Activated CD8-positive, alpha-beta T cell treated with anti-CD3 and anti-CD28 coated beads for 36 hours (primary cell): ENCODE data around the gene CIZ1. TPM values are rescaled to one million over a fixed set of nuclear protein-coding genes. Genes with fewer than 3 reads are reported as not detected.

Source experiments
- ATAC-seq: fragments of 200-7000 bp; cut with Tn5 transposase; one replicate; pipeline ENCODE4 v1.10.0; 2021; ENCODE audit warnings: mild to moderate bottlenecking, moderate library complexity
- CTCF ChIA-PET: fragments of 350-600 bp; sonication (Branson Sonifier 250); formaldehyde crosslinking; loops from one replicate; lab custom pipeline; 2021; ENCODE audit warnings: antibody characterized with exemption; lab: Charles Lee
- POLR2A ChIA-PET: fragments of 350-600 bp; sonication (Branson Sonifier 250); formaldehyde crosslinking; loops from one replicate; lab custom pipeline; 2021; ENCODE audit warnings: antibody characterized with exemption; lab: Charles Lee
- DNase-seq: peaks from one replicate; pipeline ENCODE4 v3.0.0-alpha.2; 2020
- H3K27ac Mint-ChIP-seq: one replicate; pipeline ENCODE4 v1.8.0; 2021; ENCODE audit warnings: mild to moderate bottlenecking, mixed read lengths
- H3K27me3 Mint-ChIP-seq: one replicate; pipeline ENCODE4 v1.8.0; 2021; ENCODE audit warnings: mixed read lengths
- H3K36me3 Mint-ChIP-seq: one replicate; pipeline ENCODE4 v1.8.0; 2021; ENCODE audit warnings: low read depth, mixed read lengths
- H3K4me1 Mint-ChIP-seq: one replicate; pipeline ENCODE4 v1.8.0; 2021; ENCODE audit warnings: low read depth, mixed read lengths
- H3K4me3 Mint-ChIP-seq: one replicate; pipeline ENCODE4 v1.8.0; 2021; ENCODE audit warnings: mild to moderate bottlenecking, moderate library complexity, mixed read lengths
- H3K9me3 Mint-ChIP-seq: one replicate; pipeline ENCODE4 v1.8.0; 2021; ENCODE audit warnings: mixed read lengths
- intact Hi-C: fragments of 100-400 bp; cut with micrococcal nuclease; formaldehyde crosslinking; loops from one replicate; pipeline ENCODE4 v1.10.0; 2022
- total RNA-seq, 2 experiments: library from RNA; stranded (reverse); gene quantifications; one replicate each; pipeline ENCODE4 v1.2.3, GENCODE V29; 2021
- TF ChIP-seq, protein P1 (sequence below): fragments of 200-600 bp; IDR thresholded peaks from one replicate; pipeline ENCODE4 v1.8.0; 2022; ENCODE audit warnings: antibody characterized with exemption, mild to moderate bottlenecking

CIZ1 gene
- total RNA-seq, 2 experiments from 2014 or later, result 75.7 to 77.1 TPM

DNA sequence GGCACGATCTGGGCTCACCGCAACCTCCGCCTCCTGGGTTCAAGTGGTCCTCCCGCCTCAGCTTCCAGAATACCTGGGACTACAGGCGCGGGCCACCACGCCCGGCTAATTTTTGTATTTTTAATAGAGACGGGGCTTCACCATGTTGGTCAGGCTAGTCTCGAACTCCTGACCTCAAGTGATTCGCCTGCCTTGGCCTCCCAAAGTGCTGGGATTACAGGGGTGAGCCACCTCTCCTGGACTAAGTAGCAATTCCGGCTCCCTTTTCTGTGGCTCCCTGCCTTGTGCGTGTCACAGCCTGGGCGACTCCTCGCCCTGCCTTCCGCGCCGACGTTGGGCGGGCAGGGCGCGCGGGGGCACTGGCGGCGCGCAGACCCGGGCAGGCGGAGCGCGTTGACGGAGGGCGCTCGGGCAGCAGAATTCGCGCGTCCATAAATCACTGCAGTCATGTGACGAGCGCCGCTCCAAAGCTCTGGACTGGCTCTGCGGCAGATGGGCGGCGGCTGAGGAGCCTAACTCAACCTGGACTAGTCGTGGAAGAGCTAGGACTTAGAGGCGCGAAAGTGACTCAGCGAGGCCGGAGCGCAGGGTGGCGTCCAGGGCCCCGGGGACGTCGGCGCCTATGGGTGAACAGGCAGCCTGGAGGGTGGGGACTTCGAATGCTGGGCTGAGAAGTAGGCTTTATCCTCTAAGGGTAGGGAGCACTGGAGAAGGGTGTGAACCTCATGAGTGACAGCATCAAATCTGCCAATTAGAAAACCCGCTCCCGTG lies 1.4 kb upstream of the CIZ1 start:
- POLR2A ChIA-PET, result interaction anchor here (0.9 kb wide), 1 partner anchor 32 kb away, joined by 3 read pairs; the partner anchor contains the start of gene BBLN
- intact Hi-C loops, result no loop called here
- ATAC-seq (peak; percentile 77), DNase-seq (peak; percentile 75)
- Mint-ChIP-seq H3K27me3 (no peaks in the 10 kb centered on the region), H3K9me3 (no peaks in the 10 kb centered on the region), H3K36me3 (peaks cover 17% of the 10 kb centered on the region), H3K4me1 (peaks cover 35% of the 10 kb centered on the region), H3K27ac (no peak overlapping the region), H3K4me3 (peak overlapping the region; percentile 52)
- TF ChIP-seq, protein P1, sequence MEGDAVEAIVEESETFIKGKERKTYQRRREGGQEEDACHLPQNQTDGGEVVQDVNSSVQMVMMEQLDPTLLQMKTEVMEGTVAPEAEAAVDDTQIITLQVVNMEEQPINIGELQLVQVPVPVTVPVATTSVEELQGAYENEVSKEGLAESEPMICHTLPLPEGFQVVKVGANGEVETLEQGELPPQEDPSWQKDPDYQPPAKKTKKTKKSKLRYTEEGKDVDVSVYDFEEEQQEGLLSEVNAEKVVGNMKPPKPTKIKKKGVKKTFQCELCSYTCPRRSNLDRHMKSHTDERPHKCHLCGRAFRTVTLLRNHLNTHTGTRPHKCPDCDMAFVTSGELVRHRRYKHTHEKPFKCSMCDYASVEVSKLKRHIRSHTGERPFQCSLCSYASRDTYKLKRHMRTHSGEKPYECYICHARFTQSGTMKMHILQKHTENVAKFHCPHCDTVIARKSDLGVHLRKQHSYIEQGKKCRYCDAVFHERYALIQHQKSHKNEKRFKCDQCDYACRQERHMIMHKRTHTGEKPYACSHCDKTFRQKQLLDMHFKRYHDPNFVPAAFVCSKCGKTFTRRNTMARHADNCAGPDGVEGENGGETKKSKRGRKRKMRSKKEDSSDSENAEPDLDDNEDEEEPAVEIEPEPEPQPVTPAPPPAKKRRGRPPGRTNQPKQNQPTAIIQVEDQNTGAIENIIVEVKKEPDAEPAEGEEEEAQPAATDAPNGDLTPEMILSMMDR, result peak; percentile 61
- CTCF ChIA-PET, result interaction anchor here (0.6 to 1.4 kb wide), 7 partner anchors 12 to 103 kb away, joined by 3 to 4 read pairs (median 3); partner anchors contain the start of genes GOLGA2 and SWI5

- Mint-ChIP-seq H3K4me1 (peaks cover 38% of the 10 kb centered on the region), H3K27me3 (no peaks in the 10 kb centered on the region), H3K4me3 (peak overlapping the region; percentile 97), H3K9me3 (no peaks in the 10 kb centered on the region), H3K27ac (peak overlapping the region; percentile 93), H3K36me3 (peaks cover 24% of the 10 kb centered on the region)
- ChIA-PET POLR2A (interaction anchor here (0.7 to 2.6 kb wide), 11 partner anchors 10 to 151 kb away, joined by 3 to 13 read pairs (median 4); partner anchors contain the start of genes GOLGA2 and SWI5), CTCF (interaction anchor here (0.6 to 1.8 kb wide), 18 partner anchors 8 to 511 kb away, joined by 3 to 9 read pairs (median 4); partner anchors contain the start of genes BBLN, CERCAM, DNM1 and PKN3)
- ATAC-seq, result peak; percentile 34
- TF ChIP-seq, protein P1, result no peak
- DNase-seq, result peak; percentile 60
- intact Hi-C loops, result no loop called here
These were observed 611 bp downstream of the CIZ1 start for GRCh38 chr9:128190516-128191405.

- peaks cover 24% of the 10 kb centered on the region for H3K36me3 Mint-ChIP-seq
- ChIA-PET POLR2A (interaction anchor here (0.7 to 2.6 kb wide), 9 partner anchors 11 to 152 kb away, joined by 3 to 13 read pairs (median 4); partner anchors contain the start of genes GOLGA2 and SWI5), CTCF (interaction anchor here (0.6 to 1.8 kb wide), 16 partner anchors 9 to 512 kb away, joined by 3 to 9 read pairs (median 4); partner anchors contain the start of genes BBLN, CERCAM, DNM1 and PKN3)
- H3K27me3 Mint-ChIP-seq, result no peaks in the 10 kb centered on the region
- peak overlapping the region; percentile 97 for H3K4me3 Mint-ChIP-seq
- intact Hi-C loops, result no loop called here
- TF ChIP-seq, protein P1, result no peak
- peaks cover 38% of the 10 kb centered on the region for H3K4me1 Mint-ChIP-seq
- H3K27ac Mint-ChIP-seq, result peak overlapping the region; percentile 64
- DNase-seq, result peak; percentile 15
- no peaks in the 10 kb centered on the region for H3K9me3 Mint-ChIP-seq
- ATAC-seq, result no peak
These were observed 1.4 kb downstream of the CIZ1 start for GRCh38 chr9:128190013-128190412.

- POLR2A ChIA-PET, result interaction anchor here (1.1 to 1.4 kb wide), 2 partner anchors 17 to 27 kb away, joined by 4 read pairs; no protein-coding TSS in a partner anchor
- no peak for ATAC-seq
- CTCF ChIA-PET, result interaction anchor here (0.7 kb wide), 1 partner anchor 511 kb away, joined by 3 read pairs; no protein-coding TSS in a partner anchor
These were observed 3.2 kb downstream of the CIZ1 start for GRCh38 chr9:128188209-128188608.

More at GRCh38 chr9:128188209-128188608, 3.2 kb downstream of the CIZ1 start:
- H3K27ac Mint-ChIP-seq, result peak overlapping the region; percentile 25
- no peaks in the 10 kb centered on the region for H3K9me3 Mint-ChIP-seq
- DNase-seq, result no peak
- peaks cover 26% of the 10 kb centered on the region for H3K36me3 Mint-ChIP-seq
- intact Hi-C loops, result no loop called here
- TF ChIP-seq, protein P1, result no peak
- H3K27me3 Mint-ChIP-seq, result no peaks in the 10 kb centered on the region
- H3K4me1 Mint-ChIP-seq, result peaks cover 39% of the 10 kb centered on the region
- no peak overlapping the region for H3K4me3 Mint-ChIP-seq
